SU-DHL-6 (cell line): ENCODE results near the gene UGT1A6.

Experiments used
- H2AFZ ChIP-seq: fragments of 200-600 bp; sonication (generic); 2 replicates; pipeline ENCODE4 v1.6.1; 2014; ENCODE audit warnings: low read depth, mild to moderate bottlenecking, moderate library complexity, mixed read lengths, antibody characterized with exemption, low read length; ENCODE audit not compliant: severe bottlenecking
- H3F3A ChIP-seq: fragments of 200-600 bp; shearing (Covaris generic); 2 replicates; pipeline ENCODE4 v1.6.0; 2016; ENCODE audit warnings: antibody characterized with exemption, mild to moderate bottlenecking; ENCODE audit not compliant: insufficient read depth
- H3K27ac ChIP-seq: fragments of 200-600 bp; sonication (generic); 2 replicates; pipeline ENCODE4 v1.5.1; 2016; ENCODE audit warnings: low read depth, mild to moderate bottlenecking, low read length, moderate library complexity, mixed read lengths
- H3K27me3 ChIP-seq: fragments of 200-600 bp; sonication (generic), shearing (Covaris generic); 2 replicates; pipeline ENCODE4 v1.6.0; 2014; ENCODE audit warnings: mild to moderate bottlenecking, low read length
- H3K36me3 ChIP-seq: fragments of 200-600 bp; sonication (generic); 2 replicates; pipeline ENCODE4 v1.6.1; 2014; ENCODE audit warnings: mild to moderate bottlenecking, low read length, mixed read lengths
- H3K4me2 ChIP-seq: fragments of 300-600, 200-600 bp; shearing (Covaris generic), sonication (generic); 2 replicates; pipeline ENCODE4 v1.6.0; 2014; ENCODE audit warnings: low read length, low read depth, mild to moderate bottlenecking; ENCODE audit not compliant: poor library complexity, severe bottlenecking
- H3K4me3 ChIP-seq: fragments of 200-600 bp; sonication (generic); 2 replicates; pipeline ENCODE4 v1.5.1; 2014; ENCODE audit warnings: antibody characterized with exemption, low read length, mild to moderate bottlenecking, mixed read lengths; ENCODE audit not compliant: insufficient read depth, poor library complexity, severe bottlenecking
- H3K79me2 ChIP-seq: fragments of 200-600 bp; sonication (generic); 2 replicates; pipeline ENCODE4 v1.6.1; 2014; ENCODE audit warnings: mild to moderate bottlenecking, low read length, moderate library complexity; ENCODE audit not compliant: insufficient read depth
- H3K9ac ChIP-seq: fragments of 200-600 bp; sonication (generic); 2 replicates; pipeline ENCODE4 v1.7.0; 2014; ENCODE audit warnings: mild to moderate bottlenecking, low read length
- H3K9me2 ChIP-seq: fragments of 200-600 bp; sonication (generic); replicated peaks from 2 replicates; pipeline ENCODE4 v1.6.1; 2014; ENCODE audit warnings: low read length; ENCODE audit not compliant: insufficient read depth
- H3K9me3 ChIP-seq: fragments of 200-600 bp; sonication (generic); 2 replicates; pipeline ENCODE4 v1.6.1; 2014; ENCODE audit warnings: low read length, mixed read lengths; ENCODE audit not compliant: insufficient read depth
- H4K20me1 ChIP-seq: fragments of 200-600 bp; sonication (generic); 2 replicates; pipeline ENCODE4 v1.6.1; 2014; ENCODE audit warnings: low read depth, mild to moderate bottlenecking, antibody characterized with exemption, low read length, moderate library complexity, mixed read lengths
- CTCF ChIP-seq: fragments of 200-600 bp; sonication (generic); IDR thresholded peaks from one replicate; pipeline ENCODE4 v1.5.1; 2017; ENCODE audit warnings: antibody characterized with exemption, mild to moderate bottlenecking, low read length, moderate library complexity; ENCODE audit not compliant: insufficient read depth, poor library complexity, severe bottlenecking
- EZH2phosphoT487 ChIP-seq: fragments of 200-600 bp; sonication (generic), shearing (Covaris generic); conservative IDR thresholded peaks from 2 replicates; pipeline ENCODE4 v1.6.1; 2018; ENCODE audit warnings: mild to moderate bottlenecking, antibody characterized with exemption, low read length, moderate library complexity, mixed read lengths

The UGT1A6 gene

GRCh38 chr2:233758849-233759248 is 66.2 kb downstream of the UGT1A6 start:
- no peak overlapping the region for H3K4me3 ChIP-seq
- H3K27ac ChIP-seq, result no peak overlapping the region
- H3K4me2 ChIP-seq, result no peak overlapping the region
- no peaks in the 10 kb centered on the region for H3K9me3 ChIP-seq
- H3K36me3 ChIP-seq, result no peaks in the 10 kb centered on the region
- H2AFZ ChIP-seq, result no peak overlapping the region
- no peaks in the 10 kb centered on the region for H3F3A ChIP-seq
- H3K27me3 ChIP-seq, result no peaks in the 10 kb centered on the region
- no peak overlapping the region for H3K9ac ChIP-seq
- H3K9me2 ChIP-seq, result no peaks in the 10 kb centered on the region
- TF ChIP-seq EZH2phosphoT487 (no peak), CTCF (no peak)
- no peaks in the 10 kb centered on the region for H3K79me2 ChIP-seq
- H4K20me1 ChIP-seq, result no peaks in the 10 kb centered on the region

DNA sequence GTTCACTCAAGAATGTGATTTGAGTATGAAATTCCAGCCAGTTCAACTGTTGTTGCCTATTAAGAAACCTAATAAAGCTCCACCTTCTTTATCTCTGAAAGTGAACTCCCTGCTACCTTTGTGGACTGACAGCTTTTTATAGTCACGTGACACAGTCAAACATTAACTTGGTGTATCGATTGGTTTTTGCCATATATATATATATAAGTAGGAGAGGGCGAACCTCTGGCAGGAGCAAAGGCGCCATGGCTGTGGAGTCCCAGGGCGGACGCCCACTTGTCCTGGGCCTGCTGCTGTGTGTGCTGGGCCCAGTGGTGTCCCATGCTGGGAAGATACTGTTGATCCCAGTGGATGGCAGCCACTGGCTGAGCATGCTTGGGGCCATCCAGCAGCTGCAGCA is 67.4 kb downstream of the UGT1A6 start, which contains the start of gene UGT1A1:
UGT1A1 (plus strand) TSS at position 228 of the 400 bp plus-strand sequence; CDS start at position 246, 18 bp downstream.
- Histone ChIP-seq H3K36me3 (no peaks in the 10 kb centered on the region), H3K4me2 (no peak within 1 kb of the TSS), H3F3A (no peaks in the 10 kb centered on the region), H2AFZ (no peak within 1 kb of the TSS), H4K20me1 (no peaks in the 10 kb centered on the region), H3K27ac (no peak within 1 kb of the TSS), H3K9me2 (no peaks in the 10 kb centered on the region), H3K9me3 (no peaks in the 10 kb centered on the region), H3K27me3 (no peaks in the 10 kb centered on the region), H3K79me2 (no peaks in the 10 kb centered on the region), H3K9ac (no peak within 1 kb of the TSS), H3K4me3 (no peak within 1 kb of the TSS)
- TF ChIP-seq EZH2phosphoT487 (no peak), CTCF (no peak)

GRCh38 chr2:233761040-233761769 is 68.5 kb downstream of the UGT1A6 start:
- no peak overlapping the region for H3K9ac ChIP-seq
- no peak overlapping the region for H2AFZ ChIP-seq
- H3K79me2 ChIP-seq, result no peaks in the 10 kb centered on the region
- H3K9me3 ChIP-seq, result no peaks in the 10 kb centered on the region
- H3K4me2 ChIP-seq, result no peak overlapping the region
- TF ChIP-seq CTCF, result no peak
- TF ChIP-seq EZH2phosphoT487, result no peak
- no peaks in the 10 kb centered on the region for H3K27me3 ChIP-seq
- H4K20me1 ChIP-seq, result no peaks in the 10 kb centered on the region
- H3K36me3 ChIP-seq, result no peaks in the 10 kb centered on the region
- H3K4me3 ChIP-seq, result no peak overlapping the region
- no peak overlapping the region for H3K27ac ChIP-seq
- no peaks in the 10 kb centered on the region for H3F3A ChIP-seq
- H3K9me2 ChIP-seq, result no peaks in the 10 kb centered on the region
